ENCODE measurements around the gene GNG10. TPM values are rescaled to one million over a fixed set of nuclear protein-coding genes. Genes with fewer than 3 reads are reported as not detected.

GNG10 gene
- total RNA-seq, 3 donors from 2014 or later, result 18.8 to 20.4 (median 20.2) TPM

Other genes with a start within 250 kb of the GNG10 start
- 10 to 100 TPM; 95.1 to 98.4 (median 97.9) TPM for gene ECPAS, start 177.2 kb upstream of the GNG10 start, total RNA-seq
- gene ZNF483, start 136.4 kb upstream of the GNG10 start, total RNA-seq, result 1 to 10 TPM; 1.1 to 1.8 (median 1.2) TPM
- gene PTGR1, start 62.0 kb upstream of the GNG10 start, total RNA-seq, result under 1 TPM; 0.26 to 0.73 (median 0.38) TPM
- 1 to 10 TPM; 5.0 to 6.7 (median 6.5) TPM for gene DNAJC25, start 30.3 kb upstream of the GNG10 start, total RNA-seq
- not detected for gene SHOC1, start 133.3 kb downstream of the GNG10 start, total RNA-seq
- gene UGCG, start 235.2 kb downstream of the GNG10 start, total RNA-seq, result 10 to 100 TPM; 34.1 to 43.3 (median 40.9) TPM

Measured in activated T-cell treated with anti-CD3 and anti-CD28 coated beads, Interleukin-2, amount 50 U/mL, for 4 hours (primary cell).